ENCODE results near the gene NINJ1. TPM values are rescaled to one million over a fixed set of nuclear protein-coding genes. Genes with fewer than 3 reads are reported as not detected.

Gene NINJ1
- total and polyA plus RNA-seq, 12 donors, result 35.5 to 77.1 (median 41.3) TPM

DNA sequence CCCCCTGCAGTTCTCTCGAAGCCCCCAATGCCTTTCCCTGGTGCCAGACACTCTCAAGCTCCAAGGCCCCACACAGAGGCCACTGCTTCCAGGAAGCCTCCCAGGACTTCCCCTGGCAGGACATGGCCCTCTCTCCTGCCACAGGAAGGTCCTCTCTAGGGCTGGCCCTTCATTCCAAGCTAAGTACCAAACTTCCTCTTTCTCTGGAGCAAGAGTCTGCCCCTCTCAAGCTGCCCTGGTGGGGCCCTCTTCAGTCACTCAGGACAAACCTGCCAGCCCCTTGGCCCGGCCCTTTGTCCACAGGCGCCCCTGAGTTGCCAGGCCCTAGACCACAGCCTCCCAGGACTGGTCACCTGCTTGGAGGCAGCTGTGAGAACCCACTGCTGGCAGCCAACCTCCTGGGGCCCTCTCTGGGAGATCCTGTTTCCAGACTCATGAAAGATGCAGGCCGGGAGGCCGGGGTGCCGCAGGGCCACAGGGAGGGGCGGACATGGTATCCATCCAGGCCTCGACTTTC lies 6.6 kb downstream of the NINJ1 start:
- peak overlapping the region in 9 of 10 donors; percentile 29 to 99 (median 62) for H3K27ac ChIP-seq
- WGBS, 2 donors, result 44 to 47% methylated on average over 8 of the region's 8 CpGs
- intact Hi-C loops (cut with DNase I), result no loop called here
- no peaks in the 10 kb centered on the region for H3K27me3 ChIP-seq
- no peak overlapping the region for H3K4me3 ChIP-seq
- peaks cover 0 to 57% (median 19%) of the 10 kb centered on the region in 9 donors for H3K36me3 ChIP-seq
- no peaks in the 10 kb centered on the region for H3K9me3 ChIP-seq
- TF ChIP-seq, protein P1, sequence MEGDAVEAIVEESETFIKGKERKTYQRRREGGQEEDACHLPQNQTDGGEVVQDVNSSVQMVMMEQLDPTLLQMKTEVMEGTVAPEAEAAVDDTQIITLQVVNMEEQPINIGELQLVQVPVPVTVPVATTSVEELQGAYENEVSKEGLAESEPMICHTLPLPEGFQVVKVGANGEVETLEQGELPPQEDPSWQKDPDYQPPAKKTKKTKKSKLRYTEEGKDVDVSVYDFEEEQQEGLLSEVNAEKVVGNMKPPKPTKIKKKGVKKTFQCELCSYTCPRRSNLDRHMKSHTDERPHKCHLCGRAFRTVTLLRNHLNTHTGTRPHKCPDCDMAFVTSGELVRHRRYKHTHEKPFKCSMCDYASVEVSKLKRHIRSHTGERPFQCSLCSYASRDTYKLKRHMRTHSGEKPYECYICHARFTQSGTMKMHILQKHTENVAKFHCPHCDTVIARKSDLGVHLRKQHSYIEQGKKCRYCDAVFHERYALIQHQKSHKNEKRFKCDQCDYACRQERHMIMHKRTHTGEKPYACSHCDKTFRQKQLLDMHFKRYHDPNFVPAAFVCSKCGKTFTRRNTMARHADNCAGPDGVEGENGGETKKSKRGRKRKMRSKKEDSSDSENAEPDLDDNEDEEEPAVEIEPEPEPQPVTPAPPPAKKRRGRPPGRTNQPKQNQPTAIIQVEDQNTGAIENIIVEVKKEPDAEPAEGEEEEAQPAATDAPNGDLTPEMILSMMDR (IDR thresholded peaks at IDR 0.05), result no peak
- peaks cover 38 to 86% (median 64%) of the 10 kb centered on the region in 9 donors for H3K4me1 ChIP-seq
- DNase-seq, result no peak
- ATAC-seq, result peak in 6 of 8 donors; percentile 2 to 25 (median 8)

DNA sequence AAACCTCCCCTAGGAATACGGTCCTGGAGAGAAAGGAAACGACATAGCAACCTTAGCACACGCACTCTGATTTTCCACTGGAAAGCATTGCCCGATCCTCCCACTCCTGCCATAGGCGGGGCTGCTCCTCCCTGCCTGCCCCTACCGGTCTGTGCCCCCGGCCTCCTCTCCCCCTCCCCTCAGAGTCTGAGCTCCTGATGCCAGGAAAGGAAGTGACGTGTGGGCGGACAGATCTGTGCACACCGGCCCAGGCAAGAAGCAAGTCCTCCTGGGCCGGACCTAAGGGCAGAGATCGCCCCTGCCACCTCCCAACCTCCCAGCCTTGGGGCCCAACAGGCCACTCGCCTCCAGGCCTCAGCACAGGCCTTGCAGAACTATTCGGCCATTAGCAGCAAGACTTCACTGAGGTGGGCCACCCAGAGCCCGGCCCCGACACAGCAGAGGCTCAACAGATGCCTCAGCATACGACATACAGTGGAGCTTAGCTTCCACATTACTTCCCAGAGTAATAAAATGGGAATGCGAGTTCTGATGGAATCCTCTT lies 7.2 kb downstream of the NINJ1 start:
- H3K4me3 ChIP-seq, result no peak overlapping the region
- peak; percentile 20 to 65 (median 30) for ATAC-seq
- no peaks in the 10 kb centered on the region for H3K9me3 ChIP-seq
- no peaks in the 10 kb centered on the region for H3K27me3 ChIP-seq
- 43 to 44% methylated on average over 18 of the region's 18 CpGs for WGBS, 2 donors
- H3K4me1 ChIP-seq, result peaks cover 32 to 82% (median 58%) of the 10 kb centered on the region in 9 donors
- TF ChIP-seq, protein P1 (IDR thresholded peaks at IDR 0.05), result no peak
- DNase-seq, result peak in 1 of 2 donors; percentile 56
- peak overlapping the region in 9 of 10 donors; percentile 29 to 99 (median 62) for H3K27ac ChIP-seq
- intact Hi-C loops (cut with DNase I), result no loop called here
- peaks cover 0 to 61% (median 20%) of the 10 kb centered on the region in 9 donors for H3K36me3 ChIP-seq

DNA sequence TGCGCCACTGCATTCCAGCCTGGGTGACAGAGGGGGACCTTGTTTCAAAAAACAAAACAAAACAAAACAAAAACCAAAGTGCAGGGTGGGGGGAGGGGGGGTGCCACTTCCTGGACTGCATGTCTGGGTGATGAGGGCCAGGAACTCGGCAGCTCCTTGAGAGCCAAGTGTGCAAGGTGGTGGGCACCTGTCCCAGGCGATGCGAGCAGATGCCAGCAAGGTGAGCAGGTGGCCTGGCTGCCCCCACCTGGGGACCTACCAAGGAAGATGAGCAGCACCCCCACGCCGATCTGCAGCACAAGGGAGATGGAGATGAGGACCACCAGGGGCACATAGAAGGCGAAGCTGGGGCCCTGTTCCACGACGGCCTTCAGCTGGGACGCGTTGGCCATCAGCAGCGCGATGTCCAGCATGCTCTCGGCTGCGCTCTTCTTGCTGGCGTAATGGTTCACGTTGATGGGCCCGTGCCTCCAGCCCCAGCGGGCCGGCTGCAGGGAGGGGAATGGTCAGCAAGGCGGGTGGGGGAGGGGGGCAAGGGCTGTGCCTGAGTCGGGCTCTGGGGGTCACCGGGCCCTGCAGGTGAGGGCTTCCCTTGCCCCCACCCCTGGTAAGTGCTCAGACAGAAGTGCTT lies 7.8 kb downstream of the NINJ1 start:
- intact Hi-C loops (cut with DNase I), result no loop called here
- Histone ChIP-seq H3K4me1 (peaks cover 27 to 82% (median 53%) of the 10 kb centered on the region in 9 donors), H3K9me3 (no peaks in the 10 kb centered on the region), H3K27me3 (no peaks in the 10 kb centered on the region), H3K27ac (peak overlapping the region in 8 of 10 donors; percentile 57 to 99 (median 64)), H3K4me3 (no peak overlapping the region), H3K36me3 (peaks cover 0 to 67% (median 24%) of the 10 kb centered on the region in 9 donors)
- 82 to 89% methylated on average over 23 of the region's 23 CpGs for WGBS, 2 donors
- DNase-seq, result no peak
- TF ChIP-seq, protein P1 (IDR thresholded peaks at IDR 0.05), result no peak
- no peak for ATAC-seq

DNA sequence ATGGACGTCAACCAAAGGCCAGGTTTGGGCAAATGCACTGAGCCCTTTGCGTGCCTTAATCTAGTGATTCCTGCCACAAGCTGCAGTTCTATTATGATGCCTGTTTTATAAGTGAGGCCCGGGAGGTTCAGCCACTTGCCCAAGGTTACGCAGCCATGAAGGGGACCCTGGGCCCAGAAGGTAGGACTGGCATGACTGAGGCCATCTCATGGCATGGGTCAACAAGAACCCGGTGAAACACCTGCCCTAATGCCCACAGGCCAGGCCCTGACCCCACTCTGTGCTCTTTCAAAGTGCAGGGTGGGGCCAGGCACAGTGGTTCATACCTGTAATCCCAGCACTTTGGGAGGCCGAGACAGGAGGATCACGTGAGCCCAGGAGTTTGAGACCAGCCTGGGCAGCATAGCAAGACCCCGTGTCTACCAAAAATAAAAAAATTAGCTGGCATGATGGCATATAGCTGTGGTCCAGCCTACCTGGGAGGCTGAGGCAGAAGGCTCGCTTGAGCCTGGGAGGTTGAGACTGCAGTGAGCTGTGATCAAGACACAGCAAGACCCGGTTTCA lies 8.6 kb downstream of the NINJ1 start:
- Histone ChIP-seq H3K27me3 (no peaks in the 10 kb centered on the region), H3K9me3 (no peaks in the 10 kb centered on the region), H3K4me1 (peaks cover 24 to 82% (median 49%) of the 10 kb centered on the region in 9 donors), H3K27ac (peak overlapping the region in 1 of 10 donors; percentile 99), H3K36me3 (peaks cover 0 to 71% (median 24%) of the 10 kb centered on the region in 9 donors), H3K4me3 (no peak overlapping the region)
- WGBS, 2 donors, result 95 to 96% methylated on average over 10 of the region's 10 CpGs
- TF ChIP-seq, protein P1 (IDR thresholded peaks at IDR 0.05), result no peak
- no peak for ATAC-seq
- DNase-seq, result no peak
- intact Hi-C loops (cut with DNase I), result no loop called here

Data from heart right ventricle (tissue), 16 donors.